HEK293T (cell line): ENCODE data around the gene EGFR.

Experiments used
- FOXK2 ChIP-seq: fragments of 450-650 bp; IDR thresholded peaks from 2 replicates; pipeline ENCODE4 v1.6.1; 2016; ENCODE audit warnings: mild to moderate bottlenecking
- FOXM1 ChIP-seq: fragments of 450-650 bp; IDR thresholded peaks from 2 replicates; pipeline ENCODE4 v1.6.1; 2017; ENCODE audit warnings: mild to moderate bottlenecking, borderline replicate concordance
- NFRKB ChIP-seq: fragments of 450-650 bp; IDR thresholded peaks from 2 replicates; pipeline ENCODE4 v1.6.1; 2016; ENCODE audit warnings: mild to moderate bottlenecking, moderate library complexity
- SP1 ChIP-seq: fragments of 450-650 bp; IDR thresholded peaks from 2 replicates; pipeline ENCODE4 v1.6.1; 2017
- SUZ12 ChIP-seq: fragments of 450-650 bp; IDR thresholded peaks from 2 replicates; pipeline ENCODE4 v1.6.1; 2016; ENCODE audit warnings: mild to moderate bottlenecking

GRCh38 chr7:55181762-55182161 lies 162.9 kb downstream of the EGFR start:
- TF ChIP-seq FOXM1, result no peak
- no peak for TF ChIP-seq SUZ12
- TF ChIP-seq SP1, result no peak
- TF ChIP-seq NFRKB, result no peak
- TF ChIP-seq FOXK2, result no peak
